Upper lobe of left lung (tissue), 4 donors: ENCODE data around the gene COX6A1.

Experiments used
- CTCF ChIP-seq, 6 experiments: fragments of 450-650 bp in 4 of 6; fragments of 200-600 bp in 2 of 6; sonication (generic) in 2 of 6; IDR thresholded peaks; one replicate each; pipeline ENCODE4 v1.5.1; 2016 to 2019; ENCODE audit warnings: antibody characterized with exemption in 6 of 6
- EP300 ChIP-seq, 4 donors: sonication (generic); formaldehyde crosslinking; IDR thresholded peaks; one replicate each; pipeline ENCODE4 v1.5.1; 2017; ENCODE audit warnings: antibody characterized with exemption in 4 of 4, control low read depth in 2 of 4
- POLR2A ChIP-seq, 4 donors: fragments of 450-650 bp; IDR thresholded peaks; one replicate each; pipeline ENCODE4 v1.5.1; 2016 to 2017; ENCODE audit warnings: antibody characterized with exemption in 4 of 4, mild to moderate bottlenecking in 2 of 4
- POLR2AphosphoS5 ChIP-seq, 2 donors: sonication (generic); formaldehyde crosslinking; IDR thresholded peaks; one replicate each; pipeline ENCODE4 v1.5.1; 2017; ENCODE audit warnings: antibody characterized with exemption in 2 of 2

- no peak for TF ChIP-seq POLR2AphosphoS5 (IDR thresholded peaks at IDR 0.05)
- TF ChIP-seq CTCF (IDR thresholded peaks at IDR 0.05) = no peak
- TF ChIP-seq POLR2A (IDR thresholded peaks at IDR 0.05) = no peak
- no peak for TF ChIP-seq EP300 (IDR thresholded peaks at IDR 0.05)
These were observed 42.3 kb downstream of the COX6A1 start for GRCh38 chr12:120480211-120480610.
